ENCODE results near the gene NECAB2.

- no peak for TF ChIP-seq CTCF (IDR thresholded peaks at IDR 0.05)
- TF ChIP-seq POLR2A (IDR thresholded peaks at IDR 0.05) = no peak
Measured at GRCh38 chr16:83966153-83966696, 1.8 kb upstream of the NECAB2 start.

All from prostate gland (tissue), 2 donors.